Kidney (tissue), 14 donors: ENCODE measurements around the gene MAP3K14. TPM values are rescaled to one million over a fixed set of nuclear protein-coding genes. Genes with fewer than 3 reads are reported as not detected.
A peak's percentile ranks its signal among the peaks of the same experiment; 100 is the strongest.

Experiments
- DNase-seq, 5 donors: peaks; one replicate each; pipeline ENCODE4 v3.0.0-alpha.2; 2013 to 2020
- FAIRE-seq: peaks from 2 replicates; lab custom pipeline; 2012; peaks lifted over from hg19 to GRCh38; lab: Jason Lieb, UNC
- H3K27ac ChIP-seq, 2 donors: one replicate each; pipeline ENCODE4 v1.7.0; 2013; ENCODE audit warnings: low read depth in 2 of 2, low read length in 2 of 2, inconsistent platforms in 1 of 2
- H3K27me3 ChIP-seq: one replicate; pipeline ENCODE4 v1.7.1; 2013; ENCODE audit warnings: low read length, inconsistent platforms; ENCODE audit not compliant: control insufficient read depth, insufficient read depth
- H3K36me3 ChIP-seq, 3 donors: one replicate each; pipeline versions ENCODE4 v1.7.0 to v1.7.1; 2013; ENCODE audit warnings: low read length in 3 of 3, control low read depth in 1 of 3, inconsistent platforms in 1 of 3; ENCODE audit not compliant: insufficient read depth in 3 of 3, control insufficient read depth in 2 of 3
- H3K4me1 ChIP-seq, 3 donors: one replicate each; pipeline versions ENCODE4 v1.7.0 to v1.7.1; 2013; ENCODE audit warnings: low read length in 3 of 3, inconsistent platforms in 1 of 3, low read depth in 1 of 3; ENCODE audit not compliant: control insufficient read depth in 2 of 3, insufficient read depth in 2 of 3
- H3K4me3 ChIP-seq, 3 donors: one replicate each; pipeline versions ENCODE4 v1.7.0 to v1.8.1; 2013; ENCODE audit warnings: low read length in 3 of 3, control low read depth in 1 of 3, inconsistent platforms in 1 of 3
- H3K9ac ChIP-seq, 3 donors: one replicate each; pipeline versions ENCODE4 v1.7.0 to v1.7.1; 2013; ENCODE audit warnings: low read length in 3 of 3, control low read depth in 1 of 3, inconsistent platforms in 1 of 3
- H3K9me3 ChIP-seq, 3 donors: one replicate each; pipeline versions ENCODE4 v1.7.0 to v1.7.1; 2013; ENCODE audit warnings: low read length in 3 of 3, control low read depth in 1 of 3, inconsistent platforms in 1 of 3; ENCODE audit not compliant: control insufficient read depth in 2 of 3, insufficient read depth in 1 of 3
- intact Hi-C: fragments of 100-400 bp; cut with DNase I; formaldehyde crosslinking; loops from one replicate; pipeline ENCODE4 v1.11.1; 2022
- polyA plus RNA-seq: library from polyadenylated mRNA; stranded (reverse); fragments of 350-450 nt; fragmentation: Illumina TruSeq; extraction: RNeasy Lipid Tissue Mini Kit (QIAGEN cat#74804); gene quantifications from one replicate; pipeline ENCODE4 v1.2.3, GENCODE V29; 2014; ENCODE audit warnings: low read depth, low replicate concordance; ENCODE audit not compliant: insufficient read depth
- total RNA-seq: library from RNA; stranded (reverse); fragmentation: NEBNext Ultra II Directional; extraction: Animal tissue kit (Norgen Biotek cat#: 25700); gene quantifications from one replicate; pipeline ENCODE4 v1.2.1, GENCODE V29; 2021
- TF ChIP-seq, protein P1 (sequence below): IDR thresholded peaks from 3 replicates; pipeline ENCODE4 v1.5.1; 2012; ENCODE audit warnings: mild to moderate bottlenecking, moderate library complexity, borderline replicate concordance; ENCODE audit not compliant: insufficient read depth; ENCODE audit errors: extremely low read depth
- donor health status: control.
- donor health status: control.
- donor health status: control.
- donor health status: control.
- donor health status: control.
- donor health status: DM: yes; HTN: yes; CAD: no.
- donor health status: Normal renal cell carcinoma (clear cell type).

The MAP3K14 gene
- total and polyA plus RNA-seq, 2 donors from 2014 or later = 7.6 to 24.5 TPM

DNA sequence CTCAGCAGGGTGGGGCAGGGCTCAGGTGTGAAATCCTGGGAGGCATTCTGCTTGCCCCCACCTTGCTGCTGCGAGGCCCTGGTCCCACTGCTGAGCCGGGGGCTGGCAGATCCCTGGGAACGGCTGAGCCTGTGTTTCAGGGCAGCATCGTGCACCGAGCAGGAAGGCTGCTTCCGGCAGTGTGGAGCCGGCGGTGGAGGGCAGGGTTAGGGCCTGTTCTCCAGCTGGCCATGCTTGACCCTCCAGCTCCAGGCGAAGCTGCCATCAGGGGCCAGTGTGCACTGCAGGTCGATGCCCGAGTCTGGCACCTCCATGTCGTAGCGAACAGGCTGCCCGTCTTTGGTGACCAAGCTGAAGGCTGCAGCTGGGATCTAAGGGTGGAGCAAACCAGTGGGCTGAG lies 52.4 kb downstream of the MAP3K14 start:
- TF ChIP-seq, protein P1, sequence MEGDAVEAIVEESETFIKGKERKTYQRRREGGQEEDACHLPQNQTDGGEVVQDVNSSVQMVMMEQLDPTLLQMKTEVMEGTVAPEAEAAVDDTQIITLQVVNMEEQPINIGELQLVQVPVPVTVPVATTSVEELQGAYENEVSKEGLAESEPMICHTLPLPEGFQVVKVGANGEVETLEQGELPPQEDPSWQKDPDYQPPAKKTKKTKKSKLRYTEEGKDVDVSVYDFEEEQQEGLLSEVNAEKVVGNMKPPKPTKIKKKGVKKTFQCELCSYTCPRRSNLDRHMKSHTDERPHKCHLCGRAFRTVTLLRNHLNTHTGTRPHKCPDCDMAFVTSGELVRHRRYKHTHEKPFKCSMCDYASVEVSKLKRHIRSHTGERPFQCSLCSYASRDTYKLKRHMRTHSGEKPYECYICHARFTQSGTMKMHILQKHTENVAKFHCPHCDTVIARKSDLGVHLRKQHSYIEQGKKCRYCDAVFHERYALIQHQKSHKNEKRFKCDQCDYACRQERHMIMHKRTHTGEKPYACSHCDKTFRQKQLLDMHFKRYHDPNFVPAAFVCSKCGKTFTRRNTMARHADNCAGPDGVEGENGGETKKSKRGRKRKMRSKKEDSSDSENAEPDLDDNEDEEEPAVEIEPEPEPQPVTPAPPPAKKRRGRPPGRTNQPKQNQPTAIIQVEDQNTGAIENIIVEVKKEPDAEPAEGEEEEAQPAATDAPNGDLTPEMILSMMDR = no peak
- H3K27me3 ChIP-seq = no peaks in the 10 kb centered on the region
- intact Hi-C loops = no loop called here
- no peak overlapping the region for H3K4me3 ChIP-seq
- no peaks in the 10 kb centered on the region for H3K9me3 ChIP-seq
- DNase-seq = no peak
- H3K9ac ChIP-seq = no peak overlapping the region
- peaks cover 0 to 45% (median 28%) of the 10 kb centered on the region in 3 donors for H3K36me3 ChIP-seq
- H3K4me1 ChIP-seq = peaks cover 0 to 12% (median 0%) of the 10 kb centered on the region in 3 donors
- no peak for FAIRE-seq
- H3K27ac ChIP-seq = no peak overlapping the region

DNA sequence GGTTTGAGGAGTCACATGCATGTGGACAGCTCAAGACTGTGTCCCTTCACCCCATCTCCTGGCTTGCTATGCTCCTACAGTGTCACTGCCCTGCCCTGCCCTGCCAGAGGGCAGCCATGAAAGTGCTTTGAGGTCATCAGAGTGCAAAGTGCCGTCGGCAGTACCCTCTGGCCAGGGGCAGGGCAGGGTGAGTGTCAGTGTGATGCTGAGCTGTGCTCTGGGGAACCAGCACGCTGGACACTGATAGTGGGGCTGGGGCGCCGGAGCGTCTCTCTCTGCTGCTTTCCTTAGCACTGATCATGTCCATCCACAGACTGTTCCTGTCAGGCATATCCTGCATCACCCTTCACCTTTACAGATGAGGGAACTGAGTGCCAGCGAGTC lies 53.4 kb downstream of the MAP3K14 start:
- Histone ChIP-seq H3K9ac (no peak overlapping the region), H3K9me3 (no peaks in the 10 kb centered on the region), H3K36me3 (peaks cover 0 to 37% (median 24%) of the 10 kb centered on the region in 3 donors), H3K4me1 (peaks cover 0 to 12% (median 0%) of the 10 kb centered on the region in 3 donors), H3K27me3 (no peaks in the 10 kb centered on the region), H3K27ac (no peak overlapping the region), H3K4me3 (no peak overlapping the region)
- peak in 1 of 5 donors; percentile 73 for DNase-seq
- FAIRE-seq = no peak
- intact Hi-C loops = no loop called here
- TF ChIP-seq, protein P1 = no peak

DNA sequence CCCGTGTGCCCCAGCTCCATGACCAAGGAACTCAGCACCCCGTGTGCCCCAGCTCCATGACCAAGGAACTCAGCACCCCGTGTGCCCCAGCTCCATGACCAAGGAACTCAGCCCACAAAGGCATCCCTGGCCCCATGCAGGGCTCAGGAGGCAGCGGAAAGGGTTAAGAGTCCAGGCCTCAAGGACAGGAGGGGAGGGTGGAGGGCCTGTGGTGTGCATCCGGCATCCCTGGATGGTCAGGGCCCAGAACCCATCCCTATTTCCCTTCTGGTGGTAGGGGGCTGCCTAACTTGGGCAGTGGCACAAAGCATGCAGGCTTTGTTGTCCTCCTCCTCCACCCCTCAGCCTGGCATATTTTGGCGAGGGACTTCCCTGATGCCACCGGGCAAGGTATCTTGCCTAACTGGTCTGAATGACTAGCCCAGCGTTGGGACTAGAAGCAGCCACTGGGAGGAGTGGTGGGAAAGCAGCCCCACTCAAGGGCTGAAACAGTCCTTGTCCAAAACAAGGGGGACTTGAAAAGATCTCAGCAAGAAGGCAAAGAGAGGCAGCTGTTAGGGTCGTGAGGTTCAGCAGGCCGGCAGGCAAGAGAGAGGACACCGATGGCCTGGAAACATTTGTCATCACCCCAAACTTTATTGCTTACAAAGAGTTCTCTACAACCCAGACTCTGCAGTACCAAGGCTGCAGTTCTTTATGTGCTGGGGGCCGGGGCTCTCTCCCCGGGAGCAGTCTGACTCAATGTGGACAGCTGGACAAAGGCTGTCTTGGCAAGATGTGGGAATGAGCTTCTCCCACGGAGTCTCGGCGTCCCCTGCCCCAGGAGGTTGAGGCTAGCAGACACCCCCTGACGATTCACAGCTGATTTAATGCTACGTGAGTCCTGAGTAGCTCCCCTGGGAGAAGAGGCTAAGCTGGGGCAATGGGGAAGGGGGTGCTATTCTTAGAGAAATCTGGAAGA lies 54.0 kb downstream of the MAP3K14 start:
- H3K9ac ChIP-seq = peak overlapping the region in 1 of 3 donors; percentile 65
- H3K9me3 ChIP-seq = no peaks in the 10 kb centered on the region
- TF ChIP-seq, protein P1 = no peak
- intact Hi-C loops = no loop called here
- H3K27me3 ChIP-seq = no peaks in the 10 kb centered on the region
- no peak overlapping the region for H3K27ac ChIP-seq
- DNase-seq (peak in 2 of 5 donors; percentile 72 to 78), FAIRE-seq (no peak)
- peaks cover 0 to 12% (median 0%) of the 10 kb centered on the region in 3 donors for H3K4me1 ChIP-seq
- H3K4me3 ChIP-seq = peak overlapping the region in 1 of 3 donors; percentile 68
- H3K36me3 ChIP-seq = peaks cover 0 to 32% (median 20%) of the 10 kb centered on the region in 3 donors
